Measurements from ENCODE around the gene EFNA3. TPM values are rescaled to one million over a fixed set of nuclear protein-coding genes. Genes with fewer than 3 reads are reported as not detected.

Gene EFNA3
- total RNA-seq, 1 donor from 2014 or later: 9.6 TPM

GRCh38 chr1:155043301-155043702 is 35.3 kb upstream of the EFNA3 start:
- peaks cover 51% of the 10 kb centered on the region for H3K4me1 Mint-ChIP-seq (ENCODE audit: unreplicated experiment)
- H3K27ac Mint-ChIP-seq (ENCODE audit: unreplicated experiment): peak overlapping the region; percentile 93
- peak overlapping the region; percentile 42 for H3K4me3 Mint-ChIP-seq (ENCODE audit: unreplicated experiment)
- peaks cover 3% of the 10 kb centered on the region for H3K36me3 Mint-ChIP-seq (ENCODE audit: low read depth, unreplicated experiment)
- peaks cover 11% of the 10 kb centered on the region for H3K27me3 Mint-ChIP-seq (ENCODE audit: unreplicated experiment)
- no peak for DNase-seq (ENCODE audit: low spot score)
- no peak for TF ChIP-seq CTCF (IDR thresholded peaks at IDR 0.05; ENCODE audit: unreplicated experiment)
- H3K9me3 Mint-ChIP-seq (ENCODE audit: unreplicated experiment): no peaks in the 10 kb centered on the region

GRCh38 chr1:155043793-155044192 is 34.8 kb upstream of the EFNA3 start:
- Mint-ChIP-seq H3K27ac (ENCODE audit: unreplicated experiment) (peak overlapping the region; percentile 93), H3K4me3 (ENCODE audit: unreplicated experiment) (peak overlapping the region; percentile 42), H3K4me1 (ENCODE audit: unreplicated experiment) (peaks cover 51% of the 10 kb centered on the region), H3K9me3 (ENCODE audit: unreplicated experiment) (no peaks in the 10 kb centered on the region), H3K36me3 (ENCODE audit: low read depth, unreplicated experiment) (peaks cover 3% of the 10 kb centered on the region), H3K27me3 (ENCODE audit: unreplicated experiment) (peaks cover 12% of the 10 kb centered on the region)
- TF ChIP-seq CTCF (IDR thresholded peaks at IDR 0.05; ENCODE audit: unreplicated experiment): no peak
- DNase-seq (ENCODE audit: low spot score): no peak

- TF ChIP-seq CTCF (IDR thresholded peaks at IDR 0.05; ENCODE audit: unreplicated experiment): no peak
- no peaks in the 10 kb centered on the region for H3K9me3 Mint-ChIP-seq (ENCODE audit: unreplicated experiment)
- peaks cover 51% of the 10 kb centered on the region for H3K4me1 Mint-ChIP-seq (ENCODE audit: unreplicated experiment)
- peak overlapping the region; percentile 93 for H3K27ac Mint-ChIP-seq (ENCODE audit: unreplicated experiment)
- peaks cover 17% of the 10 kb centered on the region for H3K27me3 Mint-ChIP-seq (ENCODE audit: unreplicated experiment)
- H3K36me3 Mint-ChIP-seq (ENCODE audit: low read depth, unreplicated experiment): peaks cover 7% of the 10 kb centered on the region
- H3K4me3 Mint-ChIP-seq (ENCODE audit: unreplicated experiment): peak overlapping the region; percentile 47
- DNase-seq (ENCODE audit: low spot score): no peak
These were observed 34.3 kb upstream of the EFNA3 start for GRCh38 chr1:155044365-155044764.

- H3K4me3 Mint-ChIP-seq (ENCODE audit: unreplicated experiment): peak overlapping the region; percentile 43
These were observed 33.6 kb upstream of the EFNA3 start for GRCh38 chr1:155044812-155045657.

More at GRCh38 chr1:155044812-155045657, 33.6 kb upstream of the EFNA3 start:
- peaks cover 17% of the 10 kb centered on the region for H3K27me3 Mint-ChIP-seq (ENCODE audit: unreplicated experiment)
- H3K27ac Mint-ChIP-seq (ENCODE audit: unreplicated experiment): peak overlapping the region; percentile 93
- TF ChIP-seq CTCF (IDR thresholded peaks at IDR 0.05; ENCODE audit: unreplicated experiment): peak; percentile 29
- peaks cover 12% of the 10 kb centered on the region for H3K36me3 Mint-ChIP-seq (ENCODE audit: low read depth, unreplicated experiment)
- H3K4me1 Mint-ChIP-seq (ENCODE audit: unreplicated experiment): peaks cover 57% of the 10 kb centered on the region
- peak; percentile 78 for DNase-seq (ENCODE audit: low spot score)
- H3K9me3 Mint-ChIP-seq (ENCODE audit: unreplicated experiment): no peaks in the 10 kb centered on the region
